GM11168 (cell line): ENCODE data around the gene SCFD2.
"Not testable (repeated sequence)": the region's sequence is repeated elsewhere in the genome, so short reads cannot be mapped to it uniquely, and the experiment has no call there.

Experiments used
- in situ Hi-C: fragments of 300-500 bp; cut with MboI; formaldehyde crosslinking; loops from one replicate; pipeline ENCODE4 v1.12.0; 2022; ENCODE audit warnings: low sequenced_read_pairs; ENCODE audit not compliant: unreplicated experiment

SCFD2 gene

DNA sequence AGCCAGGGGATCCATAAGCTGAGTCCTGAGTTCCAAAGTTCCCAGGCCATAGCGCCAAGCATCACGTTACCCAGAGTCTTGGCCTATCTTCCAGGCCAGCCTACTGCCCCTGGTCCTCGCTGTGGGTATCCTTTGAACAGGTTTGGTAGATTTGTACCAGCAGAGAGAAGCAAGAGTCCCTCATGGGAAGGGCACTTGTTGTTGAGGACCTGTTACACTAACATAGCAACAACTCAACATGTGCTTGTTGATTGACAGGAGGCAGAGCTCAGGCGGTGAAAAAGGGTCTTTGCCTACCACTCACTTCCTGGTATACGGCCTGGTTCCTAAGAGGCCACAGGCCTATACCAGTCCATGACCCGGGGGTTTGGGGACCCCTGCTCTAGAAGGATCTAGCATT lies 365.3 kb downstream of the SCFD2 start:
- in situ Hi-C loops, result no loop called here

DNA sequence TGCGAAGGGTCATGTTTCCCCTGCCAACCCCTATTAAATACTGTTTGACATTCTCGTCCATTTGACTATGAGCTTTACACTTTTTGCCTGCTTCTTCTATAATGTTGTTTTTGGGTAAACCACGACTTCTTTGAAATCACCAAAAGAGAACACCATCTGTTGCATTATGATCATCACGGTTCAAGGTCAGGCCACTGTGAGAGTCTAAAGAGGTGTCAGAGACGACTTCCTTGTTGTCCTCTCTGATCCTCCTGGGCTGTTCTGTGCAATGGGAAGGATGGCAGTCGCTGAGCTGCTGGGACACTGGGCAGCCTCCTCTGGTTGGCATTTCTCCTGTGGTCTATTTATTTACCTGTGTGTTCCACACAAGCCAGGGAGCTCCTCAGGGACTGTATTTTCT lies 366.2 kb downstream of the SCFD2 start:
- in situ Hi-C loops, result no loop called here

DNA sequence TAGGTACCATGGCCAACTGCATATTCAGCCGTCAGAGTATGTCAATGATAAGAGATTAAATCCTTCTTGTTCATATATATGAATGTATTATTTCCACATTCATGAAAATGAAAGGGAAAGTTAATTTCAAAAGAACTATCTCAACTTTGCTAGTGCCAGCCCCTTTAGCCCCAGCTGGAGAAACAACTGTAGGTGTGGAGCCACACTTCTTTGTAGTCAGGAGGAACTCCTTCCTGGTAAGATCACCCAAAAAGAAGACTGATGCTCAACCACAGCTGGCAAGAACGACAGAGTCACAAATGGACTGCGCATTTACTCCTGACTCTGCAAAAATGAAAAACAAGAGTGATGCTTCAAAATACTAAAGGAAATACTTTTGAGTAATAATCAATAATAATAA lies 367.4 kb downstream of the SCFD2 start:
- in situ Hi-C loops, result no loop called here

GRCh38 chr4:52997132-52997416 lies 368.8 kb downstream of the SCFD2 start:
- in situ Hi-C loops, result no loop called here

GRCh38 chr4:52996261-52997131 lies 369.4 kb downstream of the SCFD2 start:
- in situ Hi-C loops, result no loop called here

GRCh38 chr4:52995360-52996030 lies 370.4 kb downstream of the SCFD2 start:
- in situ Hi-C loops, result no loop called here

- in situ Hi-C loops, result no loop called here
Observed at GRCh38 chr4:52994567-52994966, 371.3 kb downstream of the SCFD2 start.

DNA sequence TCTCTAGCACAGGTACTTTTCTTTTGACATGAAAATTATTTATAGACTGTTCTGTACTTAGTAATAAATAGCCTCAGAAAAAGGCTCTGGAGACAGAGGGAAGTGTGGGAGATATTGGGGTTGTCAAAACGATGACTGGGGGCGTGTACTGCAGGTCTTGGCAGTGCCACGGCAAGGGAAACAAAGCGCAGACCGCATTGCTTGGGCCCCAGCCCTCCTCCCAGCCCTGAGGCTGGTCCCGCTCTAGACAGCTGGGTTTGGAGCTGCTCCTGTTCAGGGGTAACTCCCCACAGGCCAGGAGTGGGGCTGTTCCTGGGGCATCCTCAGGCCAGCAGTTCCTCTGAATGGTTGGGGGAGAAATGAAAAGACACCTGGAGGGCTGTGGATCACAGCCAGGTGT lies 372.1 kb downstream of the SCFD2 start:
- in situ Hi-C loops, result no loop called here

- in situ Hi-C loops, result not testable (repeated sequence)
Observed at GRCh38 chr4:52992551-52992950, 373.3 kb downstream of the SCFD2 start.

- in situ Hi-C loops, result no loop called here
Observed at GRCh38 chr4:52991472-52991871, 374.4 kb downstream of the SCFD2 start.

DNA sequence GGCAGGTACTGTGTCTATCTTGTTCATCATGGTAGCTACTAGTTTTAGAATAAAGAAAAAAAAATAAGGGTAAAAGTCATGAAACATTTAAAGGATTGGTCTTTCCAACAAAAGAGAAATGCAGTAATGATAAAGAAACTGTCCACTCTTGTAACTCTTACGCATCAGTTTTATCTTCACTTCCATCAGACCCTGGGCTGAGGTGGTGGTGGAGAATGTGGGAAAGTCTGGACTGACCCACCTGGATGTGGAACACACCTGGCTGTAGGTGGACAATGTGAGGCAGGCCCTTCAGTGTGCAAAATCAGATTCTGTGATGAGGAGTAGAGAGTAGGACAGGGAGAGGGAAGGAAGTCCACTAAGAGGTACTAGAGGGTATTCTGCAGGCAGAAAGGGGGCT lies 375.2 kb downstream of the SCFD2 start:
- in situ Hi-C loops, result no loop called here

DNA sequence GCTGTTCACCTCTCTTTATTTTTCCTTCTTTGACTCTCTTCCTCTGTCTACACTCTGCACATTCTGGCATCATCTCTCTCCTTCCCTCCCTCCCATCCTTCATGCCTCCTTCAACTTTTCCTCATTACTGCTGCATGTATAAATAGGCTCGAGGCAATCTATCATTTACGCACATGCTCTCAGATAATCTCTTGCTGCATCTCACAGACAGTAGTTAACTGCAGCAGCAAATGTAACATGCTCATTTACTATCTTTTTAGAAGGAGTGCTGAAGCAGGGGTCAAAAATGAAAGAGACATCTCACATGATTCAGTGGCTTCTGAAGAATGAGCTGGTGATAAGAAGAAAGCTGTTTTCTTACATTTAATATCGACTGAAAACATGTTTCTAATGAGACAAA lies 376.0 kb downstream of the SCFD2 start:
- in situ Hi-C loops, result loop anchor here (10.0 kb wide), 2 partner anchors 445 to 605 kb away; no protein-coding TSS in a partner anchor

DNA sequence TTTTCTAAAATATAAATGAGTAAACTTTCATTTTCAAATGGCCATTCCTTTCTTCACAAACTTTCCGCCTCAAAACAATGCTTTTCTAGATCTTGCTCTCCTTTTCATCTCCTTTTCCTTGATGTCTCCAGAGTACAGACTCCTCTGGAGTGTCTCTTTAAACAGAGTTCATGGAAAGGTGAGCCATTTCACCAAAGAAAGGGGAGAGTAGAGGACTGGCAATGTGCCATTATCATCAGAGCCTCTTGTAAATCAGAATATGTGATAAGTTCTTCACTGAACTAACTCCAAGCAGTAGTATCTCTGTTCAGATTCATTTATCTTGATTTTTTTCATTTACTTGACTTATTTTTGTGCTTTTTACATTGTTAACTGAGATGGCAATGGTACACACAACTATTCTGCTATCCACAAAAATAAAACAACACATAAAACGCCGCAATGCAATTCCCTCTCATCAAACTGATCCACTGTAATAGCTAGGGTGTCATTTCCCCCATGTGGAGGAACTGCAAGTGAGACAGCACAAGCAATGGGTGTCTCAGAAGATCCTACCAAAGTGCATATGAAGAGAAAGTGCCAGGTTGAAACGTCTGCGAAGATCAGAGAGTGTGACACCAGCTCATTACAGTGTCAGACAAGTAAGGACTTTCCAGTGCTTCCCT lies 378.3 kb downstream of the SCFD2 start:
- in situ Hi-C loops, result loop anchor here (10.0 kb wide), 2 partner anchors 443 to 603 kb away; no protein-coding TSS in a partner anchor

- in situ Hi-C loops, result loop anchor here (10.0 kb wide), 2 partner anchors 440 to 600 kb away; no protein-coding TSS in a partner anchor
Observed at GRCh38 chr4:52984462-52984881, 381.4 kb downstream of the SCFD2 start.

- in situ Hi-C loops, result loop anchor here (10.0 kb wide), 2 partner anchors 439 to 599 kb away; no protein-coding TSS in a partner anchor
Observed at GRCh38 chr4:52983563-52984303, 382.1 kb downstream of the SCFD2 start.

- in situ Hi-C loops, result loop anchor here (10.0 kb wide), 2 partner anchors 438 to 598 kb away; no protein-coding TSS in a partner anchor
Observed at GRCh38 chr4:52982946-52983340, 382.9 kb downstream of the SCFD2 start.

GRCh38 chr4:52982255-52982945 lies 383.5 kb downstream of the SCFD2 start:
- in situ Hi-C loops, result loop anchor here (10.0 kb wide), 2 partner anchors 438 to 598 kb away; no protein-coding TSS in a partner anchor

DNA sequence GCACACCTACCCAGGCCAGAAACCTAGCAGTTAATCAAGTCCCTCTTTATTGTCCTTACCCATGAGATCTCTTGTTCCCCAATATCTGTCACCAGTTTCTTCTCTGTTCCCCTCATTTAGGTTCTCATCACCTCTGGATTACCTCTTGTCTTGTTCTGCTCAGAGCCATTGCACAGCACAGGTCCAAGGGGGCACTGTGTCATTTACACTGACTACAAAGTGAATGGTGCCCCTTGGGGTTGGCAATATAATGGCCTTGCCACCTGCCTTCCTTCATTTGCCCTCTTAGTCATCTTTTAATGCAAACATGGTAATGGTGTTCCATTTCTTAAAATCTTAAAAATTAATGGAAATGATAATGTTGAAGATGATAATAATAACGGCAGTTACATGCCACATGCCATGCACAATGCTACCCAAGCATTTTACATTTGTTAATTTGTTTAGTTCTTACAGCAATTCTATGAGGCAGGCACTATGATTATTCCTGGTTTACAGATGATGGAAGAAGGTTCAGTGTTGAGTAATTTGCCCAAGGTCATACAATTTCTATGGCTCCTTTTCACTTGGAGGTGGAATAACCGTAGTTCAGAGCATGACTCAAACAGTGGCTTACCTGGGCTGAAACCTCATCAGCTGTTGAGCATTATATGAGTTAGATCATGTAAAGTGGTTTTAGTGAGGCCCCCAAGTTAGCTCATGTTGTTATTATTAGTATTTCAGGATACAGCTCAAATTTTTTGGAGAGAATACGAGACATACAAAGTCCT lies 385.9 kb downstream of the SCFD2 start:
- in situ Hi-C loops, result loop anchor here (10.0 kb wide), 2 partner anchors 435 to 595 kb away; no protein-coding TSS in a partner anchor

DNA sequence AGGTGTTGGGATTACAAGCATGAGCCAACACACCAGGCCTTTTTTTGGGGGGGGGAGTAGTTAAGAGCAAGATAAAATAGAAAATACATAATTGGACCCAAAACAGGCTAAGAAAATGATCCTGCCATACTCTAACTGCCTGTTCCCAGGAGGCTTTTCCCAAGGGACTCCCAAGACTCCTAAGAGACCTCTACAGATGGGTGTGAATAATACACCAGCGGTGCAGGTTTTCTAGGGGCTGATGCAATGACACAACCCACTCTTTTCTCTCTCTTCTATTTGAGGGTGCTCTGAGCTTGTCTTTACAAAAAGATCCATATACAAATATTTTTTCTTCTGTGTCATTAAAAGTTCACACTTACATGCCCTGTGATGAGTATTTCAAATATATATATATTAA lies 386.8 kb downstream of the SCFD2 start:
- in situ Hi-C loops, result no loop called here
